Omental fat pad (tissue), 4 donors: Measurements from ENCODE around the gene BTG4. TPM values are rescaled to one million over a fixed set of nuclear protein-coding genes. Genes with fewer than 3 reads are reported as not detected.
A peak's percentile ranks its signal among the peaks of the same experiment; 100 is the strongest.

Experiments used
- ATAC-seq: fragments of 150-250 bp; one replicate; pipeline ENCODE4 v1.9.1; 2016; ENCODE audit warnings: mild to moderate bottlenecking, moderate library complexity; ENCODE audit not compliant: low FRiP score
- DNase-seq: peaks from one replicate; pipeline ENCODE4 v3.0.0-alpha.2; 2019; ENCODE audit warnings: low spot score
- total RNA-seq, 4 donors: library from RNA; depleted of rRNA; stranded (reverse); fragments of >200 nt; gene quantifications; one replicate each; pipeline ENCODE4 v1.1.0, GENCODE V29; 2016
- TF ChIP-seq, protein P1 (sequence below), 3 donors: fragments of 450-650 bp; IDR thresholded peaks; one replicate each; pipeline ENCODE4 v1.5.1; 2016 to 2017; ENCODE audit warnings: antibody characterized with exemption in 3 of 3, mild to moderate bottlenecking in 3 of 3, moderate library complexity in 2 of 3

The BTG4 gene
- total RNA-seq, 4 donors from 2014 or later = not detected

DNA sequence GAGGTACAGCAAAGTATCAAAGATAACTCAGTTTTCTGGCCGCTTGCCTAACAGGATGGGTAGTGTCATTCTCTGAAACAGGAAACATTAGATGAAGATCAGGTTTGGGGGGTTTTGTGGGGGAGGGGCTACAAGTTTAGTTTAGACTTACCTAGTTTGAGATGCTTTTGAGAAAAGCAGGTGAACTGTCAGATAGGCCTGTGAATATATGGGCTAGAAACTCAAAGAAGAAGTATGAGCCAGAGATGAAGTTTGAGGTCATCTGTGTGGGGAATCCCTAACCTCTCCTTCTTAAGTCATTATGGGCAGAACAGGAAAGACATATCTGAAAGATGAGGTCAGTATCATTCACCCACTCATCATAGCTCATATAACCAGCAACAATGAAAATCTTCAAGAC lies 14.3 kb upstream of the BTG4 start:
- ATAC-seq (no peak), DNase-seq (no peak)
- TF ChIP-seq, protein P1, sequence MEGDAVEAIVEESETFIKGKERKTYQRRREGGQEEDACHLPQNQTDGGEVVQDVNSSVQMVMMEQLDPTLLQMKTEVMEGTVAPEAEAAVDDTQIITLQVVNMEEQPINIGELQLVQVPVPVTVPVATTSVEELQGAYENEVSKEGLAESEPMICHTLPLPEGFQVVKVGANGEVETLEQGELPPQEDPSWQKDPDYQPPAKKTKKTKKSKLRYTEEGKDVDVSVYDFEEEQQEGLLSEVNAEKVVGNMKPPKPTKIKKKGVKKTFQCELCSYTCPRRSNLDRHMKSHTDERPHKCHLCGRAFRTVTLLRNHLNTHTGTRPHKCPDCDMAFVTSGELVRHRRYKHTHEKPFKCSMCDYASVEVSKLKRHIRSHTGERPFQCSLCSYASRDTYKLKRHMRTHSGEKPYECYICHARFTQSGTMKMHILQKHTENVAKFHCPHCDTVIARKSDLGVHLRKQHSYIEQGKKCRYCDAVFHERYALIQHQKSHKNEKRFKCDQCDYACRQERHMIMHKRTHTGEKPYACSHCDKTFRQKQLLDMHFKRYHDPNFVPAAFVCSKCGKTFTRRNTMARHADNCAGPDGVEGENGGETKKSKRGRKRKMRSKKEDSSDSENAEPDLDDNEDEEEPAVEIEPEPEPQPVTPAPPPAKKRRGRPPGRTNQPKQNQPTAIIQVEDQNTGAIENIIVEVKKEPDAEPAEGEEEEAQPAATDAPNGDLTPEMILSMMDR (IDR thresholded peaks at IDR 0.05) = no peak

GRCh38 chr11:111525456-111525855 lies 13.3 kb upstream of the BTG4 start:
- TF ChIP-seq, protein P1 (IDR thresholded peaks at IDR 0.05) = no peak
- no peak for DNase-seq
- no peak for ATAC-seq

GRCh38 chr11:111524056-111524455 lies 11.9 kb upstream of the BTG4 start:
- DNase-seq (no peak), ATAC-seq (no peak)
- TF ChIP-seq, protein P1 (IDR thresholded peaks at IDR 0.05) = no peak

DNA sequence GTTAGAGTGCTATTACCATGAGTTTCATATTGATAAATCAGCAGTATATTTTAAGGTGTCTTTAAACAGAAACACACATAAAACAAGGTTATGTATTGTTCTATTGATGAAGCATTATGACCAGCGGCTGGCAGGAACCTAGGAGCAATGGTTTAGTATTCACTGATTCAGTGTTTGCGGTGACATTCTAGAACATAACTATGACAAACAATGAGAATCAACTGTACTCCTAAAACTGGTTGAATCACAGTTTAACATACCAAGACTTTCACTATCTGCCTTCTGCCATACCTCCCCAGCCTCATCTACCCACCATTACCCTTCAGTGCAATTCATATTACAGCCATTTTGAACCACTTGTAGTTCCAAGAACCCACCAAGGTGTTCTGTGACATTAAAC lies 11.2 kb upstream of the BTG4 start:
- TF ChIP-seq, protein P1 (IDR thresholded peaks at IDR 0.05) = no peak
- DNase-seq (no peak), ATAC-seq (no peak)

GRCh38 chr11:111522426-111522825 lies 10.2 kb upstream of the BTG4 start:
- no peak for DNase-seq
- TF ChIP-seq, protein P1 (IDR thresholded peaks at IDR 0.05) = no peak
- ATAC-seq = no peak

DNA sequence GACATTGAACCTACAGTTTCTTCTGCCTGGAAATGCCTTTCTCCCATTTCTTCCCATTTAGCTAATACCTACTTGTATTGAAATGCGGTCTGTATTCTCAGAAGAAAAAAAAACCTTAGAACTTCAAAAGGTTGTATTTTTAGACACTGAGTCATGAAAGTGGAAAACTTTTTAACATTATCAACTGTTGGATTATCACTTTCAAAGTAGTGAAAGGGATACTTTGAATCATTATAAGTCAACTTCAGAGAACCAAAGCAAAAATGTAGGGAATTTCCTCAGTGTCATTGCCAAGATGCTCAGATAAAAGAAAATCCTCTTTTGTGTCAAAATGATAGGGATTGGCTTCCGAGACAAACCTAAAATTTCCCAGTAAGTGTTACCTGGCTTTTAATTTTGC lies 8.9 kb upstream of the BTG4 start:
- TF ChIP-seq, protein P1 (IDR thresholded peaks at IDR 0.05) = no peak
- DNase-seq (no peak), ATAC-seq (peak; percentile 62)

DNA sequence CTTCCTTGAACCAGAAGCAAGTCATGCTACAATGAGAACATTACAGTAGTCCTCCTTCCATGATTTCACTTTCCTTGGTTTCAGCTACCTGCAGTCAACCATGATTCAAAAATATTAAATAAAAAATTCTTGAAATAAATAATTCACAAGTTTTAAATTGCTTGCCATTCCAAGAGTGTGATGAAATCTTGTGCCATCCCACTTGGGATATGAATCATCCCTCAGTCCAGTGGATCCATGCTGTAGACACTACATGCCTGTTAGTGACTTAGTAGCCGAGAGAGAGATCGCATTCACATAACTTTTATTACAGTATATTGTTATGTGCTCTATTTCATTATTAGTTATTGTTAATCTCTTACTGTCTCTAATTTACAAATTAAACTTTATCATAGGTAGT lies 8.4 kb upstream of the BTG4 start:
- DNase-seq (no peak), ATAC-seq (peak; percentile 57)
- TF ChIP-seq, protein P1 (IDR thresholded peaks at IDR 0.05) = no peak
